ENCODE measurements around the gene KRT84.

GRCh38 chr12:52351196-52352059 lies 34.0 kb downstream of the KRT84 start:
- TF ChIP-seq CTCF (IDR thresholded peaks at IDR 0.05), result no peak
- TF ChIP-seq POLR2A (IDR thresholded peaks at IDR 0.05), result peak in 1 of 2 donors; percentile 29
